K562 (cell line): ENCODE data around the gene CHAMP1. TPM values are rescaled to one million over a fixed set of nuclear protein-coding genes. Genes with fewer than 3 reads are reported as not detected.

Experiments
- CBX5 ChIP-seq: IDR thresholded peaks from 2 replicates; pipeline ENCODE4 v1.6.1; 2014; ENCODE audit warnings: low read depth, borderline replicate concordance
- DACH1 ChIP-seq: fragments of 450-650 bp; IDR thresholded peaks from 2 replicates; pipeline ENCODE4 v1.6.1; 2018; ENCODE audit not compliant: partially characterized antibody
- DPF2 ChIP-seq: fragments of 450-650 bp; IDR thresholded peaks from 2 replicates; pipeline ENCODE4 v1.6.1; 2016
- ERF ChIP-seq: fragments of 450-650 bp; formaldehyde crosslinking; IDR thresholded peaks from 2 replicates; pipeline ENCODE4 v1.4.0; 2020; ENCODE audit warnings: mild to moderate bottlenecking, mixed read lengths
- HDAC8 ChIP-seq: fragments of 450-650 bp; IDR thresholded peaks from 2 replicates; pipeline ENCODE4 v1.6.1; 2016; ENCODE audit warnings: mild to moderate bottlenecking, missing genetic modification characterization, moderate library complexity, missing compliant biosample characterization
- HIVEP1 ChIP-seq: fragments of 250-450 bp; sonication (Bioruptor Pico); IDR thresholded peaks from 2 replicates; pipeline ENCODE4 v1.4.0; 2020; ENCODE audit warnings: mild to moderate bottlenecking
- HNRNPL ChIP-seq: fragments of 200-400 bp; formaldehyde crosslinking; IDR thresholded peaks from 2 replicates; pipeline ENCODE4 v1.6.1; 2017; ENCODE audit warnings: low read depth, mild to moderate bottlenecking, low read length
- KLF1 ChIP-seq: fragments of 450-650 bp; IDR thresholded peaks from 2 replicates; pipeline ENCODE4 v1.6.1; 2016; ENCODE audit warnings: missing genetic modification characterization, missing compliant biosample characterization
- KLF13 ChIP-seq: fragments of 450-650 bp; IDR thresholded peaks from 2 replicates; pipeline ENCODE4 v1.6.1; 2016; ENCODE audit warnings: missing genetic modification characterization, low read depth, mild to moderate bottlenecking, missing compliant biosample characterization, moderate library complexity, borderline replicate concordance
- MAFF ChIP-seq: IDR thresholded peaks from 2 replicates; pipeline ENCODE4 v1.6.1; 2012; ENCODE audit warnings: low read length, improper control_type of control experiment
- MAFK ChIP-seq: IDR thresholded peaks from 2 replicates; pipeline ENCODE4 v1.6.1; 2011; ENCODE audit warnings: low read length, improper control_type of control experiment
- NBN ChIP-seq: fragments of 450-650 bp; IDR thresholded peaks from 2 replicates; pipeline ENCODE4 v1.6.1; 2016; ENCODE audit warnings: low read depth, mild to moderate bottlenecking
- NFE2 ChIP-seq: IDR thresholded peaks from 2 replicates; pipeline ENCODE4 v1.6.1; 2014; ENCODE audit warnings: antibody characterized with exemption, low read depth
- NR2C1 ChIP-seq, 2 experiments: fragments of 450-650 bp; IDR thresholded peaks; 2 replicates each; pipeline ENCODE4 v1.6.1; 2017; ENCODE audit warnings: mild to moderate bottlenecking in 2 of 2, antibody characterized with exemption in 1 of 2, inconsistent platforms in 1 of 2, missing compliant biosample characterization in 1 of 2, missing genetic modification characterization in 1 of 2
- NUFIP1 ChIP-seq: fragments of 450-650 bp; IDR thresholded peaks from 2 replicates; pipeline ENCODE4 v1.6.1; 2018; ENCODE audit not compliant: partially characterized antibody
- PHB ChIP-seq: fragments of 250-450 bp; sonication (Bioruptor Pico); IDR thresholded peaks from 2 replicates; pipeline ENCODE4 v1.5.0; 2021
- POLR2B ChIP-seq: fragments of 450-650 bp; IDR thresholded peaks from 2 replicates; pipeline ENCODE4 v1.6.1; 2018; ENCODE audit warnings: low read depth; ENCODE audit not compliant: partially characterized antibody
- RAD21 ChIP-seq, 2 experiments: fragments of 250-450 bp in 1 of 2; fragments of 450-650 bp in 1 of 2; sonication (Bioruptor Pico) in 1 of 2; formaldehyde crosslinking in 1 of 2; IDR thresholded peaks in 1 of 2; conservative IDR thresholded peaks in 1 of 2; 2 replicates each; pipeline versions ENCODE4 v1.4.0 to v1.8.0; 2020 to 2022; ENCODE audit warnings: mild to moderate bottlenecking in 2 of 2, moderate library complexity in 1 of 2
- RBM22 ChIP-seq: fragments of 200-400 bp; formaldehyde crosslinking; IDR thresholded peaks from 2 replicates; pipeline ENCODE4 v1.6.1; 2018; ENCODE audit warnings: low read length, low read depth; ENCODE audit not compliant: poor library complexity, severe bottlenecking
- RFX7 ChIP-seq: fragments of 250-450 bp; sonication (Bioruptor Pico); IDR thresholded peaks from 2 replicates; pipeline ENCODE4 v1.5.1; 2021; ENCODE audit warnings: mild to moderate bottlenecking
- SMAD4 ChIP-seq: fragments of 250-450 bp; sonication (Bioruptor Pico); conservative IDR thresholded peaks from 2 replicates; pipeline ENCODE4 v1.8.0; 2021; ENCODE audit warnings: inconsistent platforms, mild to moderate bottlenecking, moderate library complexity
- SP2 ChIP-seq: IDR thresholded peaks from 2 replicates; pipeline ENCODE4 v1.6.1; 2011; ENCODE audit warnings: mild to moderate bottlenecking, low read depth, low read length, moderate library complexity; ENCODE audit not compliant: poor library complexity, severe bottlenecking; ENCODE audit errors: extremely low read depth
- UBTF ChIP-seq, 2 experiments: IDR thresholded peaks; 2 replicates each; pipeline ENCODE4 v1.6.1; 2012; ENCODE audit warnings: improper control_type of control experiment in 2 of 2, low read depth in 2 of 2, low read length in 2 of 2, borderline replicate concordance in 1 of 2
- ZFX ChIP-seq: sonication (generic); formaldehyde crosslinking; IDR thresholded peaks from 2 replicates; pipeline ENCODE4 v1.8.0; 2022; ENCODE audit warnings: mild to moderate bottlenecking, missing genetic modification reagents, moderate library complexity
- ZKSCAN8 ChIP-seq: fragments of 200-800 bp; sonication (Bioruptor generic); IDR thresholded peaks from 2 replicates; pipeline ENCODE4 v1.6.1; 2016; ENCODE audit warnings: missing genetic modification characterization, missing compliant biosample characterization
- ZNF165 ChIP-seq: fragments of 250-450 bp; sonication (Bioruptor Pico); IDR thresholded peaks from 2 replicates; pipeline ENCODE4 v1.4.0; 2020; ENCODE audit warnings: borderline replicate concordance
- ZNF436 ChIP-seq: fragments of 250-450, 450-650 bp; sonication (Bioruptor Pico); formaldehyde crosslinking; IDR thresholded peaks from 2 replicates; pipeline ENCODE4 v1.7.0; 2020; ENCODE audit warnings: mild to moderate bottlenecking
- ZNF511 ChIP-seq: sonication (generic); formaldehyde crosslinking; IDR thresholded peaks from 2 replicates; pipeline ENCODE4 v1.8.0; 2022; ENCODE audit warnings: mild to moderate bottlenecking, missing genetic modification reagents
- ZNF589 ChIP-seq: fragments of 200-800 bp; sonication (Bioruptor generic); IDR thresholded peaks from 2 replicates; pipeline ENCODE4 v1.6.1; 2016; ENCODE audit warnings: low read depth, missing genetic modification characterization, missing compliant biosample characterization
- polyA plus RNA-seq, 8 experiments: library from polyadenylated mRNA; depleted of rRNA in 4 of 8; stranded (reverse) in 5 of 8; unstranded in 3 of 8; fragments of >200 nt; fragmentation: Nextera tagmentation in 2 of 8; fragmentation: Illumina TruSeq in 1 of 8; extraction: Ambion mirVana in 2 of 8; extraction: Trizol in 1 of 8; gene quantifications; 2 replicates each; pipeline versions ENCODE4 v1.2.1 to v1.2.3, GENCODE V29; 2011 to 2014; ENCODE audit warnings: inconsistent platforms in 1 of 8, missing spikeins in 1 of 8
- total RNA-seq, 7 experiments: library from RNA; depleted of rRNA in 6 of 7; stranded (reverse); fragments of >200 nt in 6 of 7; fragmentation: Illumina TruSeq in 2 of 7; extraction: Trizol in 2 of 7; gene quantifications; 2 replicates each; pipeline versions ENCODE4 v1.2.1 to v1.2.3, GENCODE V29; 2011 to 2021; ENCODE audit warnings: low replicate concordance in 1 of 7

The CHAMP1 gene
- total and polyA plus RNA-seq, 9 of the 15 experiments (the other 6 are each of a cell fraction or from before 2014, with no cell fraction given): 0.70 to 40.6 (median 15.3) TPM

DNA sequence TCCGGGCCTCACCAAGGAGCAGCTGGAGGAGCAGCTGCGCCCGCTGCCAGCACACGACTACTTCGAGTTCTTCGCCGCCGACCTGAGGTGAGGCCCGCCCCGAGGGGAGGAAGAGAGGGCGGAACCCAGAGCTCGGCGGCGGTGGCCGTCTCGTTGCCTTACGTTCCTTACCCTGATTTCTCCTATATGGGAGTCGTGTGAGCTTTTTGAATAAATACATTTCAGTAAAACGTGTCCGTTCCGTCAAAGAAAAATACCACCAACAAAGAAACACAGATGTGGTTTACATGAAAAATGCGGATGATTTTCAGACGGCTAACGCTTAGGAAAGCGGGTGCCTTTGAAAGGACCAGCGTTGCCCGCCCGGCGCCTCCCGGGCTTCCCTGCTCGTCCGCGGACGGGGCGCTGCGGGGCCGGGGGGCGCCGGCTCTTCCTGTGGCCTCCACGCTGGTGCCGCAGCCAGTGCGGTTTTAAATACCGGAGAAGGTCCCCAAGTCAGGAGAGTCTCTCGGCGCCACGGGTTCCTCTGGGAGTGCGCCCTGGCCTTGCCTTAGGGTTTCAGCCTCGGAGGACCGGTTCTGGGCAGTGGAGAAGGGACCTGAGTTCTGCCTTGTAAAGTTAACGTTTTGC lies 32.1 kb upstream of the CHAMP1 start (continued):
- TF ChIP-seq DPF2 (no peak; the same call in 1 of the 2 replicates), POLR2B (peak; percentile 61), NR2C1 (IDR thresholded peaks at IDR 0.05) (no peak), NR2C1 (tag; IDR thresholded peaks at IDR 0.05) (no peak), KLF1 (tag) (no peak), UBTF (IDR thresholded peaks at IDR 0.05; ENCODE audit: borderline replicate concordance in 1 of 2, low read depth in 2 of 2, low read length in 2 of 2) (peak in 1 of 2 experiments; percentile 50; a peak in 2 of 4 replicates), ZKSCAN8 (CRISPR knock-in tag) (no peak), ZNF436 (0 out of 2 replicates have a peak, but pooled peaks have one; percentile 15), DACH1 (peak; percentile 60), HDAC8 (tag) (no peak), ZNF165 (CRISPR knock-in tag) (no peak), KLF13 (tag) (peak; percentile 34; the same call in 1 of the 2 replicates), ZFX (CRISPR knock-in tag) (peak; percentile 57), HIVEP1 (0 out of 2 replicates have a peak, but pooled peaks have one; percentile 39), CBX5 (no peak), ZNF589 (CRISPR knock-in tag) (no peak), RBM22 (peak; percentile 14), RFX7 (no peak), PHB (CRISPR knock-in tag) (no peak), HNRNPL (no peak), MAFF (no peak), NFE2 (no peak), ZNF511 (CRISPR knock-in tag) (no peak), MAFK (no peak), NBN (no peak), SP2 (no peak), RAD21 (CRISPR knock-in tag; conservative IDR thresholded peaks at IDR 0.05 in 1 of 2, IDR thresholded peaks at IDR 0.05 in 1 of 2) (no peak), SMAD4 (CRISPR knock-in tag) (no peak), ERF (CRISPR knock-in tag) (no peak), NUFIP1 (no peak)
